Ammon's horn (tissue), 1 donor: Measurements from ENCODE around the gene KIF6.
"Not testable (repeated sequence)": the region's sequence is repeated elsewhere in the genome, so short reads cannot be mapped to it uniquely, and the experiment has no call there.

Experiments used
- DNase-seq: peaks from one replicate; pipeline ENCODE4 v3.0.0-alpha.2; 2016; ENCODE audit warnings: low spot score

The KIF6 gene

DNA sequence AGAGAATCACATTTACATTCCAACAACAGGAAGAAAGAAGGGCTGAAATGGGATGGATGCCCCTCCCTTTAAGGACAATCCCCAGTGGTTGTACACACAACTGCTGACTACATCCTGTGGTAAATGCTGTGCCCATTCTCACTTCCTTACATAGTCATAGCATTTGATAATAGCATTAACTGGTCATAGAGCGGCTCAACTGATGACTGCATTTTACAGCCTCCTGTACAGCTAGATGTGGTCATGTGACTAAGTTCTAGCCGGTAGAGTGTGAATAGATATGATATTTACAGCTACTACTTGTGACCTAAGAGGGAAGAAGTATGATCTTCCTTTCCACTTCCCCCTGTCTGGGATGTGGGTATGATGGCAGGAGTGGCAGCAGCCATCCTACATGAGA, 435.7 kb downstream of the KIF6 start:
- no peak for DNase-seq

DNA sequence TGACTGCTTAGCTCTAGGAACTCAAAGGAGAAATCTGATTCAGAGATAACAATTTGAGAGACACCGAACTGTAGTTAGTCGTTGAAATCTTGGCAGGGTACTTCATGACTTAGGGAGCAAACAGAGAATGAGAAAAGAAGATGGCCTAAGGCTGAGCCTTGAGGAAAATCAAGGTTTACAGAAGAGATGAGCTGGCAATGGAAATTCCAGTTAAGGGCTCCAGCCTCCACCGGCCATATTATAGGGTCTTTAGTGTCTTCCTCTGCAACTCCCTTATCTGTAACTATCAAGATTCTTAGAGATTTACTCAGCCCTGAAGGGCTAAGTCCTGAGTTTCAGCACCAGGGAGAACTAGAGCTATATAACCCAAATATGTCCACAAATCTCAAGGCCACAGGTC, 437.6 kb downstream of the KIF6 start:
- no peak for DNase-seq

DNA sequence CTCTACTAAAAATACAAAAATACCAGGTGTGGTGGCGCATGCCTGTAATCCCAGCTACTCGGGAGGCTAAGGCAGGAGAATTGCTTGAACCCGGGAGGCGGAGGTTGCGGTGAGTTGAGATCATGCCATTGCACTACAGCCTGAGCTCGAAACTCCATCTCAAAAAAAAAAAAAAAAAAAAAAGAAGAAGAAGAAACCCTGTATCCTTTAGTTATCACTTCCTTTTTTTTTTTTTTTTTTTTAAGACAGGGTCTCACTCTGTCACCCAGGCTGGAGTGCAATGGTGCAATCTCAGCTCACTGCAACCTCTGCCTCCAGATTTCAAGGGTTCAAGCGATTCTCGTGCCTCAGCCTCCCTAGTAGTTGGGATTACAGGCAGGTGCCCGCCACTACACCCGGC, 438.6 kb downstream of the KIF6 start:
- not testable (repeated sequence) for DNase-seq

DNA sequence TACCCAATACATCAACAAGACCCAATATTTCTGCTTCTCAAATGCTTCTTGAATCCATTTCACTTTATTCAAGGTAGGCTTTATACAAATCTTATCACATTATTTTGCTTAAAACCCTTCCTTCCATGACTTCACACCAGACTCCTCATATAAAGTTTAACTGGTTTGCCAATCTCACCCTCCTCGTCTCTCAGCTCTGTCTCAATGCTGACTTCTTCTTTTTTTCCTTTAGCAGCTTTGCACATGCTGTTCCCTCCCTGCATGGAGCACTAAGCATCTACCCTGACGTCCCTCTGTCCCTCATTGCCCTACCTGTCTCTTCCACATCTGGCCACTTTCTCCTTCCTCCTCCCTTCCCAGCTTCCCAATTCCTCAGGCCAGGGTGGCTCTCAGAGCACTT, 442.4 kb downstream of the KIF6 start:
- no peak for DNase-seq

DNA sequence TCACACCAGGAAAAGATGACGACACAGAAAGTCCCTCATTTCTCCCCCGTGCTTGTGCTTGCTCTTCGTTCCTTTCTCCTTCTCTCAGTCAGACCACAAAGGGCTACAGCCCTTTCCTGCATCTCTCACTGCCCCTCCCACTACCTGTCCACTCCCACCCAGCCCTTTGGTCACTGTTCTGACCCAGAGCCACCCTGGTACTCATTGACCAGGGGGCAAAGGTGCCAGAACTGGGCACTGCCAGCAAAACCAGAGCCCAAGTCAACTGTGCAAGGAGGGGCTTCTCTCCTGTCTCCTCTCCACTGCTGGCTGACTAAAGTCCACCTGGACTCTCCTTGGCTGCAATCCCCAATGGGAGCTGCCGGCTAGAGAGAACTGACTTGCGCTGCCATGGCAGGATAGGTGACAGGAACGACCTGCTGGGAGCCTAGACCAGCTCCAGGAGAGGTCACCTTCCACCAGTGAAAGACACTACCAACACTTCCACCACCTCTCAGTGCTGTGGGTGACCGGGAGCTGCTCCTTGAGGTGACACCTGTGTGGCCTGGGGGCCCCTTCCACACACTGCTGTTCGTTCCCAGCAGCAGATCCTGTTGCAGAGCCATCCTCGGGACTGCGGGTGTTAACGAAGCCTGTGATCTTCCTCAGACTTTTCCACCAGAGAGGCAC, 443.8 kb downstream of the KIF6 start:
- no peak for DNase-seq

DNA sequence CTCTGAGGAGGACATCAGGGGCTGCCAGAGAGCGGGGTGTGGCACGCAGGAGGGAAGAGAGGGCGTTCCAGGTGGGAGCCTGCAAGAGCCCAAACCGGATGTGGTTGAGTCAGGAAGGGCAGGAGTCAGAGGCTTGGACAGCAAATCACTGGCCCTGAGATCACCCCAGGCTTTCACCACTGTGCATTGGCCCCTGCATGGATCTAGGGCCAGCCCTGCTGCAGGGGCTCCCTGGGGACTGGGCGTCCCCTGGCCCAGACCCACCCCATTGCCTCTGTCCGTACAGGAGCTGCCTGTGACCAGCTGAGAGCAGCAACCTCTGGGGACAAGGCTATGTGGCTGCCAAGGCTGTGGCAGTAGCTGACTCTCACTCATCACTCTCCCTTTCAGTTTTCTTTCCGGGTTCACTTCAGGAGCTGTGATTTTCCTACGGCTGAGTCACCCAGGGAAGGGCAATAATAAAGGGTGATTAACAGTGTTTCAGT, 444.9 kb downstream of the KIF6 start:
- no peak for DNase-seq
